H54 (cell line): ENCODE measurements around the gene ZNF320.
"Not testable (repeated sequence)": the region's sequence is repeated elsewhere in the genome, so short reads cannot be mapped to it uniquely, and the experiment has no call there.

Source experiments
- DNase-seq: peaks from one replicate; pipeline ENCODE4 v3.0.0; 2011; ENCODE audit warnings: low spot score, mixed read lengths; ENCODE audit not compliant: insufficient read length
- FAIRE-seq: peaks from 3 replicates; lab custom pipeline; 2011; peaks lifted over from hg19 to GRCh38; lab: Jason Lieb, UNC
- POLR2A ChIP-seq: IDR thresholded peaks from 2 replicates; pipeline ENCODE4 v1.6.1; 2011; ENCODE audit warnings: low read depth, mild to moderate bottlenecking, low read length

ZNF320 gene

GRCh38 chr19:52936954-52937325 lies 39.5 kb upstream of the ZNF320 start:
- DNase-seq (no peak), FAIRE-seq (no peak)

DNA sequence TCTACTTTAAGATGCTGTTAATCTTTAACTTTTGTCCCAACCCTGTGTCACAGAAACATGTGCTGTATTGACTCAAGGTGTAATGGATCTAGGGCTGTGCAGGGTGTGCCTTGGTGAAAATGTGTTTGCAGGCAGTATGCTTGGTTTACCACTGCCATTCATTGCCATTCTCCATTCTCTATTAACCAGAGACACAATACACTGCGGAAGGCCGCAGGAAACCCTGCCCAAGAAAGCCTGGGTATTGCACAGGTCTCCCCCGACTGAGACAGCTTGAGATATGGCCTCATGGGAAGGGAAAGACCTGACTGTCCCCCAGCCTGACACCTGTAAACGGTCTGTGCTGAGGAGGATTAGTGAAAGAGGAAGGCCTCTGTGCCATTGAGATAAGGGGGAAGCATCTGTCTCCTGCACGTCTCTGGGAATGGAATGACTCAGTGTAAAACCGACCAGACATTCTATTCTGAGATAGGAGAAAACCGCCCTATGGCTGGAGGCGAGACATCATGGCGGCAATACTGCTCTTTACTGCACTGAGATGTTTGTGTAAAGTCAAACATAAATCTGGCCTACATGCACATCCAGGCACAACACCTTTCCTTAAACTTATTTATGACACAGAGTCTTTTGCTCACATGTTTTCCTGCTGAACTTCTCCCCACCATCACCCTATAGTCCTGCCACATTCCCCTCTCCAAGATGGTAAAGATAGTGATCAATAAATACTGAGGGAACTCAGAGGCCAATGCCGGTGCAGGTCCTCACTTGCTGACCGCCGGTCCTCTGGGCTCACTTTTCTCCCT lies 38.9 kb upstream of the ZNF320 start:
- TF ChIP-seq POLR2A = no peak
- no peak for FAIRE-seq
- DNase-seq = no peak

More at GRCh38 chr19:52936954-52937325, 39.5 kb upstream of the ZNF320 start:
- TF ChIP-seq POLR2A = no peak

- FAIRE-seq (no peak), DNase-seq (peak; percentile 43)
- no peak for TF ChIP-seq POLR2A
These were observed 38.0 kb upstream of the ZNF320 start for GRCh38 chr19:52935434-52935833.

DNA sequence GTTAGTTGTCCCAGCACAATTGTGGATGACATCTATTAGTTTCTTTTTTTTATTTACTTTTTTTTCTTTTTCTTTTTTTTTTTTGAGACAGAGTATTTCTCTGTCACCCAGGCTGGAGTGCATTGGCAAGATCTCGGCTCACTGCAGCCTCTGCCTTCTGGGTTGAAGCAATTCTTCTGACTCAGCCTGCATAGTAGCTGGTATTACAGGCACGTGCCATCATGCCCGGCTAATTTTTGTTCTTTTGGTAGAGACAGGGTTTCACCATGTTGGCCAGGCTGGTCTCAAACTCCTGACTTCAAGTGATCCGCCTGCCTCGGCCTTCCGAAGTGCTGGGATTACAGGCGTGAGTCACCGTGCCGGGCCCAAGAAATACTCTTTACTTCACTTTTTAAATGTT lies 27.2 kb upstream of the ZNF320 start:
- not testable (repeated sequence) for DNase-seq, FAIRE-seq

GRCh38 chr19:52923778-52924593 lies 26.6 kb upstream of the ZNF320 start:
- FAIRE-seq (no peak), DNase-seq (peak; percentile 18)
- TF ChIP-seq POLR2A = no peak

DNA sequence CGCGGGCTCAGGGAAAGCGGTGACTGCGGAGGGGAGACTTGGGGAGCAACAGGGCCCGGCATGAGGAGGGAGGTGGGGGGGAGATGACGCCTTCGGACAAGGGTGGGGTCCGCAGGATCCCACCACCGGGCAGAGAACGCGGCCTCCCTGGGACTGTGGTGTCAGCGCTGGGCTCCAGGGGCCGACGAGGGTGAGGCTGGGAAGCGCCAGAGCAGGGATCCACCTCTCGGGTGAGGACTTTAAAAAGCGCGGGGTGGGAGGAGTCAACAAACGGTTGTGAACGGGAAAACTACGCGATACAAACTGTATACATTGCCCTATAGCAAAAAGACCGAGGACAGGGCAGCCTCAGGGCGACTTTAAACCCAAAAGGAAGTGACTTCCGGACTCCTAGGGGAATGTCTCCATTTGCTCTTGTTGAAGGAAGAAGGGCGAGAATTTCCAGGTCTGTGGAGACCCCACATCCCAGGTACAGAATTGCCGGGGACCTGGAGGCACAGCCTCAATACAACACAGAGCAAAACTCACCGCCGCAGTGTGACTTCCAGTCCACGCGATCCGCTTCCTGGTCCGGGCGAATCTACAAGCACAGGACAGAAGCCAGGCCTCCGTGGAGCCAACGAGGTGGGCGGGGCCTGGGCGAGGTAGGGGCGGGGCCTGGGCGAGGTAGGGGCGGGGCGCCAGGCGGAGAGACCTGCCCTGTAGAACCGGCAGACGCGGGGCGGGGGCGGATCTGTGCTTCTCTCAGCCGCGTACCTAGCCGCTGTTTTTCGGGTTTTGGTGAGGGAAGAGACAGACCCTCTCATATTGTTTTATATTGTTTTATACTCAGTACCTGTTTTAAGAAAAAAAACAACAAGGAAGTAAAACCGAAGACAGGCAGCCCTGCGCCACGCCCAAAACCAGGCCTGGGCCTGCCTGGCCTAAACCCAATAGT lies 25.7 kb upstream of the ZNF320 start, which contains the start of gene ZNF888:
Gene ZNF888, minus strand, starts transcription at position 588 of the 937 bp plus-strand sequence. CDS start 5,555 bp downstream, outside the sequence.
- peak; percentile 91 for DNase-seq
- TF ChIP-seq POLR2A = peak; percentile 86
- peak; percentile 20 for FAIRE-seq

DNA sequence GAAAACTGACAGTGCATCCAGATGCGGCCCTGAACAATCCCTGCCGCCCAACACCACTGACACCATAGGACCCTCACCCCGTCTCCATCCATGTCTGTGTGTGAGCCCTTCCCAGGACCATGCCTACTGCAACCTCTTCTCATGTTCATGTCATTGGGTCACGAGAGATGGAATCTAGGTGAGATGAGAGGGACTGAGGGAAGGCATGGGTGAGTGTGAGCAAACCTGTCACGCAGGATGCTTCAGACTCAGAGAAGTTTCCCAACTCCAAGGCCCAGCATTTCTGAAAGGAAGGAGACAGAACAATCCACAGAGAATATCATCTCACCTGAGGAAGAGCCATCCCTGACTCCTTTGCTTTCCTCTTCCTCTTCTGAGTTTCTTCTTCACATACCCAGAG lies 20.1 kb upstream of the ZNF320 start:
- no peak for FAIRE-seq
- no peak for DNase-seq
- TF ChIP-seq POLR2A = no peak

DNA sequence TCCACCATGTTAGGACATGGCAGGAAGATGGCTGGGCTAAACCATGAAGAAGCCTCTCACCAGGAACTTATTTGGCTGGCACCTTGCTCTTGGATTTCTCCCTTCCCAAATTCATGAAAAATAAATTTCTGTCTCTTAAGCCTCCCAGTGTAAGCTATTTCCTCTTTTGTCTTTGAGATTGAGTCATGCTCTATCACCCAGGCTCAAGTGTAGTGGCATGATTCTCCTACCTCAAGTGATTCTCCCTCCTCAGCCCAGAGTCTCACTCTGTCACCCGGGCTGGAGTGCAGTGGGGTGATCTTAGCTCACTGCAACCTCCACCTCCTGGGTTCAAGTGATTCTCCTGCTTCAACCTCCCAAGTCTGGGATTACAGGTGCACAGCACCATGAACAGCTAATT lies 13.2 kb upstream of the ZNF320 start:
- no peak for FAIRE-seq
- no peak for DNase-seq
- no peak for TF ChIP-seq POLR2A

- FAIRE-seq, DNase-seq: not testable (repeated sequence)
These were observed 6.8 kb upstream of the ZNF320 start for GRCh38 chr19:52904052-52904780.

GRCh38 chr19:52901842-52902241 lies 4.4 kb upstream of the ZNF320 start:
- no peak for TF ChIP-seq POLR2A
- DNase-seq (no peak), FAIRE-seq (no peak)

DNA sequence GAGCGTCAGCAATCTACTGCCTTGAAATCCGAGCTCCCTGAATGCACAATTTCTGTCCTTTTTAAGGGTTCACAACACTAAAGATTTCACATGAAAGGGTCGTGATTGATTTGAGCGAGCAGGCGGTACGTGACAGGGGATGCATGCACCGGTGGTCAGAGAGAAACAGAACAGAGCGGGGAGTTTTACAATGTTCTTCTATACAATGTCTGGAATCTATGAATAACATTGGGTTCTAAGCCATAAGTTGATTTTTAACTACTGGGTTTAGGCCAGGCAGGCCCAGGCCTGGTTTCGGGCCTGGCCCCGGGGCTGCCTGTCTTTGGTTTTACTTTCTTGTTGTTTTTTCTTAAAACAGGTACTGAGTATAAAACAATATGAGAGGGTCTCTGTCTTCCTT lies 1.2 kb upstream of the ZNF320 start:
- not testable (repeated sequence) for DNase-seq, FAIRE-seq

- DNase-seq = no peak
- no peak for TF ChIP-seq POLR2A
- no peak for FAIRE-seq
These were observed 666 bp upstream of the ZNF320 start for GRCh38 chr19:52898101-52898500.
